Stimulated activated CD8-positive, alpha-beta memory T cell treated with anti-CD3 and anti-CD28 coated beads, Interleukin-15, amount 100 ng/mL, for 24 hours (primary cell): ENCODE results near the gene TCF15.
"Not testable (repeated sequence)": the region's sequence is repeated elsewhere in the genome, so short reads cannot be mapped to it uniquely, and the experiment has no call there.

Source experiments
- DNase-seq: peaks from one replicate; pipeline ENCODE4 v3.0.0-alpha.2; 2020; ENCODE audit warnings: low read depth

Gene TCF15

GRCh38 chr20:642013-642397, 31.9 kb upstream of the TCF15 start:
- not testable (repeated sequence) for DNase-seq

GRCh38 chr20:641516-641875, 31.4 kb upstream of the TCF15 start:
- no peak for DNase-seq

- DNase-seq: no peak
Measured at GRCh38 chr20:640674-641515, 30.8 kb upstream of the TCF15 start.

DNA sequence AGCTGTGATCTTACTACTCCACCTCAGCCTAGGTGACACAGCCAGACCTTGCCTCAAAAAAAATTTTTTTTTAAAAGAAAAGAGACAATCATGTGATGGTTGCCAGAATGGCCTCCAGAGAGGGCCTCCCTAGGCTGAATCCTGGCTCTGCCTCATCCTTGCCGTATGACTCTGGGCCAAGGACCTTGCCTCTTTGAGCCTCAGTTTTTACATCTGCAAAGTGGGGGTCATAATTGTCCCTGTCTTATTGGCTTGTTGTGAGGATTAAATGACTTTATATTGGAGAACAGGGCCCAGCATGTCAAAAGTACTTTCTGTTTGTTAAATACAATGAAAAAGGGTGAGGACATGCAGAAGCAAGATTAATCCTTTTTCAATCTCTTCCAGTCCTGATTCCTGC, 28.5 kb upstream of the TCF15 start:
- DNase-seq: no peak

DNA sequence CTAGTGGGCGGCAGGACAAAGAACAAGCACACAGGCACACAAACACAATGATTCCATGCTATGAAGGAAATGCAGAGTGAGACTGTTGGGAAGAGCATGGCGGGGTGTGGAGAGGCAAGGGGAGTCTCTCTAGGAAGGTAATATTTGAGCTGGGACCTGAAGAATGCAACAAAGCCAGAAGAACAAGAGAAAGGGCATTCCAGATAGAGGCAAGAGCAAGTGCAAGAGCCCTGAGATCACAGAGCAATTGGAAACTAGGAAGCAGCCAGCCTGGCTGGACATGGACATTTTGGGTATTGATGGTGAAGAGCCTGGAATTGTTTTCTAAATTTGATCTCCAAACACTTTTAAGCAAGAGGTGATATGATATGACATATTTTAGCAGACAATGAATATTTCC, 27.4 kb upstream of the TCF15 start:
- no peak for DNase-seq

- no peak for DNase-seq
Measured at GRCh38 chr20:635893-636338, 25.8 kb upstream of the TCF15 start.

DNA sequence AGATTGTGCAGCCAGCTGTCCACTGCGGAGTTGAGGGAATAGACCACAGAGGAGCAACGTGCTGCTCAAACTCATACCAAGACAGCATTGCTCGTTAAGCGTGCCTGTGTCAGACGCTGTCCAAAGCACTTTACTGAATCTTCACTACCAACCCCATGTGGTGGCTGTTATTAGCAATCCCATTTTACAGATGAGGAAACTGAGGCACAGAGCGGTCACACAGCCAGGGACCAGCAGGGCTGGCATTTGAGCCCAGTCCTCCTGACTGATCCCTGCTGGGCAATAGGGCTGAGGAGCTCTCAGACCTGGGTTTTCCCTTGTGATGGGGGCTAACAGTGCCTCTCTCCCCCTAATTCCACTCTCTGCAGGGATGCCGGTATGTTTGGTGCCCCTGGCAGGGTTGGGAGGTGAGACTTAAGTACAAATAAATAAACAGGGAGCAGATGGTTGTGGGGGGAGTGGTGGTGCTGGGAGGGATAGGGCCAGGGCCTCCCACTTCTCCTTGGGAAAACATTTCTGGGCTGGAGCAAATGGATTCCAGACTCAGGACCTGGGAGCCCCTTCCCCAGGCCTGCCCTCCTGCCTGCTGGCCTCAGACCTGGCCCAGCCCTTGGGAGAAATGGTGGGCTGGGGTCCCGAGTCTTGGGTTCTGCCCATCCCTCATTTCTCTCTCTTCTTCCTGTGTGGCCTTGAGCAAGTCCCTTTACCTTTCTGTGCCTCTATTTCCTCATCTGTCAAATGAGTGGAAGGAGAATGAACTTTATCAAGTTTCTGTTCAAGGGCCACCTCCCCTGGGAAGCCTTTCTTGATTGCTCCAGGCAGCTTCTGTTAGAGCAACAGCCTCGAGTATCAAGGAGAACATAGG, 25.2 kb upstream of the TCF15 start:
- no peak for DNase-seq

- DNase-seq: no peak
Measured at GRCh38 chr20:634148-634925, 24.2 kb upstream of the TCF15 start.

GRCh38 chr20:631101-631500, 21.0 kb upstream of the TCF15 start:
- DNase-seq: no peak

DNA sequence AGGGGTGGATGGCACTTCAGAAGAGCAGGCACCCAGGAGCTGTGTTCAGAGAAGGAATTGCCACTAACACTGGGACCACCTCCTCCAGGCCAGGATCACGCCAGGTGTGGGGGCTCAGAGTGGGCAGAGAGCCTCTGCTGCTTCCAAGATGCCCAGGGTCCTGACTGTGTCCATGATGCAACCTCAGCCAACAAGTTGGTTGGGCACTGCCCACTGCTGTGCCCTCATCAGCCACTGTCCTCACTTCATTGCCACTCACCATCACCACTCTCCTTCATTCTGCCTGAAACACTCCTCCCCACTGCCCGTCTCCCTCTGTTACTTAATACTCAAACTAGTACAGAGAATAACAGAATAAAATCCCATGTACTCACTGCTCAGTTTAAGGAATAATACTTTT, 16.5 kb upstream of the TCF15 start:
- no peak for DNase-seq

GRCh38 chr20:625360-625932, 15.3 kb upstream of the TCF15 start:
- no peak for DNase-seq

GRCh38 chr20:623704-624103, 13.6 kb upstream of the TCF15 start:
- DNase-seq: no peak

DNA sequence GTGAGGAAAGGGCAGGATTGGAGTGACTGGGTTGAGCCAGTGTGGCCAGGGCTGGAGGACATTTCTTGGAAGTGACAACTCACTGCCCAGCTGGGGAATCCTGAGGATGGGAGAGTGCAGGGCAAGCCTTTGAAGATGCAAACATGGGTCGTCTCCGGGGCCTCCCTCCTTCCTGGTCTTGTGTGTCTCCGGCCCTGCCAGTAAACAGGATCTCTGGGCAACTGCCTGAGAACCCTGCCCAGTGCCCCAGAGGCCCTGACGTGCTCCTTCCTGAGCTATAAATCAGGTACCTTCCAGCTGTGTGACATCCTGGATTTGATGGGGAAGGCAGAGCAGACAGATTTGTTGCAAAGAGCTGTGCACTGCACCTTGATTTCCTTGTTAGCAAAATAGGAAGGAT, 12.9 kb upstream of the TCF15 start:
- no peak for DNase-seq

- no peak for DNase-seq
Measured at GRCh38 chr20:622161-622560, 12.1 kb upstream of the TCF15 start.

- no peak for DNase-seq
Measured at GRCh38 chr20:621125-621756, 11.1 kb upstream of the TCF15 start.

GRCh38 chr20:620246-620645, 10.1 kb upstream of the TCF15 start:
- DNase-seq: no peak

GRCh38 chr20:618980-619379, 8.9 kb upstream of the TCF15 start:
- no peak for DNase-seq

- DNase-seq: no peak
Measured at GRCh38 chr20:617934-618690, 8.0 kb upstream of the TCF15 start.

GRCh38 chr20:615514-615913, 5.4 kb upstream of the TCF15 start:
- DNase-seq: no peak

DNA sequence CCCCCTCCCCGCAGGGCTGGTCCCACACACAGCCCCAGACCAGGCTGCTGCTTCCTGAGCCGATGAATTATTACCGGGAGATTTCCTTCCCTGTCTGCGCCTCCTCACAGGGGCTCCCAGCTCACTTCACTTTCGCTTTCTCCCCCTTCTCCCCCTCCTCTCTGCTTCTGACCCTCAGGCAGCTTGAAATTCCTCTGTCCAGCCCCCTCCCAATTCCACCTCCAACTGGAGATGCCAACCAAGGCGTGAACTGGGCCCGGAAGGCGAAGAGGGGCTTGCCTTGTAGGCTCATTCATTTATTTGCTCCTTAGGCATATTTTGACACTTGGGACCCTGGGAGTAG, 1.7 kb upstream of the TCF15 start:
- no peak for DNase-seq
